Neural cell (in vitro differentiated cells): ENCODE measurements around the gene KIF2A. TPM values are rescaled to one million over a fixed set of nuclear protein-coding genes. Genes with fewer than 3 reads are reported as not detected.

Experiments
- H2AFZ ChIP-seq: fragments of 200-600, 300-800 bp; sonication (generic), shearing (Covaris generic); 2 replicates; pipeline ENCODE4 v1.6.0; 2014; ENCODE audit warnings: low read depth, mild to moderate bottlenecking, antibody characterized with exemption, low read length, moderate library complexity
- H3F3A ChIP-seq: fragments of 200-600 bp; shearing (Covaris generic); 2 replicates; pipeline ENCODE4 v1.6.1; 2016; ENCODE audit warnings: mild to moderate bottlenecking, moderate library complexity, mixed read lengths, antibody characterized with exemption, low read length; ENCODE audit not compliant: insufficient read depth, poor library complexity, severe bottlenecking
- H3K27ac ChIP-seq: fragments of 200-600, 300-800 bp; sonication (generic), shearing (Covaris generic); 2 replicates; pipeline ENCODE4 v1.5.1; 2014; ENCODE audit warnings: mild to moderate bottlenecking, low read length, moderate library complexity
- H3K27me3 ChIP-seq: fragments of 300-800, 200-600 bp; sonication (generic), shearing (Covaris generic); 2 replicates; pipeline ENCODE4 v1.6.0; 2014; ENCODE audit warnings: mild to moderate bottlenecking, low read depth, low read length, moderate library complexity; ENCODE audit not compliant: insufficient read depth
- H3K36me3 ChIP-seq: fragments of 300-800, 200-600 bp; sonication (generic), shearing (Covaris generic); 2 replicates; pipeline ENCODE4 v1.5.1; 2014; ENCODE audit warnings: mild to moderate bottlenecking, antibody characterized with exemption, low read length, moderate library complexity; ENCODE audit not compliant: insufficient read depth
- H3K4me2 ChIP-seq: fragments of 300-800, 200-600 bp; sonication (generic), shearing (Covaris generic); 2 replicates; pipeline ENCODE4 v1.6.0; 2014; ENCODE audit warnings: mild to moderate bottlenecking, low read length
- H3K4me3 ChIP-seq: fragments of 300-800, 200-600 bp; sonication (generic), shearing (Covaris generic); 2 replicates; pipeline ENCODE4 v1.5.1; 2014; ENCODE audit warnings: mild to moderate bottlenecking, low read length, moderate library complexity
- H3K79me2 ChIP-seq: fragments of 200-600 bp; shearing (Covaris generic); replicated peaks from 2 replicates; pipeline ENCODE4 v1.6.0; 2014; ENCODE audit warnings: mild to moderate bottlenecking, low read length, moderate library complexity; ENCODE audit not compliant: insufficient read depth
- H3K9ac ChIP-seq: fragments of 300-800, 200-600 bp; sonication (generic), shearing (Covaris generic); 2 replicates; pipeline ENCODE4 v1.6.1; 2016; ENCODE audit warnings: mild to moderate bottlenecking, low read length, mixed read lengths
- H3K9me2 ChIP-seq: fragments of 200-600 bp; shearing (Covaris generic); 2 replicates; pipeline ENCODE4 v1.6.1; 2016; ENCODE audit warnings: mild to moderate bottlenecking, low read length, mixed read lengths; ENCODE audit not compliant: insufficient read depth
- H3K9me3 ChIP-seq: fragments of 200-600, 300-800 bp; sonication (generic), shearing (Covaris generic); 2 replicates; pipeline ENCODE4 v1.6.1; 2016; ENCODE audit warnings: mild to moderate bottlenecking, mixed run types, low read length, moderate library complexity, mixed read lengths
- H4K20me1 ChIP-seq: fragments of 200-600 bp; shearing (Covaris generic); 2 replicates; pipeline ENCODE4 v1.6.1; 2016; ENCODE audit warnings: mild to moderate bottlenecking, mixed run types; ENCODE audit not compliant: insufficient read depth
- EP300 ChIP-seq: fragments of 450-650 bp; conservative IDR thresholded peaks from 2 replicates; pipeline ENCODE4 v1.6.1; 2014; ENCODE audit warnings: antibody characterized with exemption, mild to moderate bottlenecking, moderate library complexity; ENCODE audit not compliant: poor library complexity, severe bottlenecking
- EZH2 ChIP-seq: fragments of 200-600, 300-800 bp; shearing (Covaris generic), sonication (generic); IDR thresholded peaks from 2 replicates; pipeline ENCODE4 v1.6.1; 2014; ENCODE audit warnings: antibody characterized with exemption, low read length, borderline replicate concordance, mild to moderate bottlenecking; ENCODE audit not compliant: insufficient read depth, poor library complexity, severe bottlenecking
- MXI1 ChIP-seq: fragments of 450-650 bp; conservative IDR thresholded peaks from 2 replicates; pipeline ENCODE4 v1.6.1; 2014; ENCODE audit warnings: antibody characterized with exemption, mild to moderate bottlenecking; ENCODE audit not compliant: poor library complexity, severe bottlenecking
- POLR2AphosphoS5 ChIP-seq: IDR thresholded peaks from 2 replicates; pipeline ENCODE4 v1.6.1; 2012
- RAD21 ChIP-seq: fragments of 450-650 bp; conservative IDR thresholded peaks from 2 replicates; pipeline ENCODE4 v1.6.1; 2014; ENCODE audit warnings: antibody characterized with exemption, mild to moderate bottlenecking, moderate library complexity
- SMC3 ChIP-seq: fragments of 450-650 bp; conservative IDR thresholded peaks from 2 replicates; pipeline ENCODE4 v1.6.1; 2014; ENCODE audit warnings: antibody characterized with exemption, mild to moderate bottlenecking, moderate library complexity; ENCODE audit not compliant: poor library complexity
- TAF1 ChIP-seq: IDR thresholded peaks from 2 replicates; pipeline ENCODE4 v1.6.1; 2012; ENCODE audit warnings: low read depth
- polyA plus RNA-seq: library from polyadenylated mRNA; depleted of rRNA; stranded (reverse); fragments of >200 nt; gene quantifications from 2 replicates; pipeline ENCODE4 v1.2.3, GENCODE V29; 2014
- TF ChIP-seq, protein P1 (sequence below): fragments of 450-650 bp; IDR thresholded peaks from 2 replicates; pipeline ENCODE4 v1.5.1; 2014; ENCODE audit warnings: antibody characterized with exemption, mild to moderate bottlenecking, moderate library complexity; ENCODE audit not compliant: poor library complexity, severe bottlenecking
- TF ChIP-seq, protein P2 (sequence below): IDR thresholded peaks from 2 replicates; pipeline ENCODE4 v1.6.1; 2012; ENCODE audit warnings: borderline replicate concordance

Gene KIF2A
- polyA plus RNA-seq, 1 donor from 2014 or later: 68.4 TPM

DNA sequence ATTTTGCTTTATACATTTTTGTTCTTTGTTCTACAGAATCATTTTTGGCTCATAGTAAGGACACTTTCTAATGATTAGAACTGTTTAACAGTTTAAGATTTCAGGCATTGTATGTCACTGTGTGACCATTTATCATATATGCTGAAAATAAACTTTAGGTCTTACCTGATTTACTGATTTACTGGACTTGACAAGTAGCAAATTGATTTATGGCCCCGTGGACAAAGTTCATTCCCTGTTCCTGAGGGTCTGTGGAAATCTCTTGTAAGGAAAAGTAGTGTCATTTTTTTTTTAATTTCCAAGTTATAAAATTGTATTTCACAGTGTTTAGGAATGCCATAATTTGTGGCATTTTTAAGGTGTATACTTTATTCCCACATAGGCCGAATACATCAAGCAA lies 40.7 kb downstream of the KIF2A start:
- H3K9me3 ChIP-seq: no peaks in the 10 kb centered on the region
- H4K20me1 ChIP-seq: no peaks in the 10 kb centered on the region
- no peaks in the 10 kb centered on the region for H3K9me2 ChIP-seq
- TF ChIP-seq TAF1 (no peak), POLR2AphosphoS5 (no peak), EZH2 (no peak), MXI1 (no peak), RAD21 (no peak), EP300 (no peak), SMC3 (no peak)
- TF ChIP-seq, protein P1, sequence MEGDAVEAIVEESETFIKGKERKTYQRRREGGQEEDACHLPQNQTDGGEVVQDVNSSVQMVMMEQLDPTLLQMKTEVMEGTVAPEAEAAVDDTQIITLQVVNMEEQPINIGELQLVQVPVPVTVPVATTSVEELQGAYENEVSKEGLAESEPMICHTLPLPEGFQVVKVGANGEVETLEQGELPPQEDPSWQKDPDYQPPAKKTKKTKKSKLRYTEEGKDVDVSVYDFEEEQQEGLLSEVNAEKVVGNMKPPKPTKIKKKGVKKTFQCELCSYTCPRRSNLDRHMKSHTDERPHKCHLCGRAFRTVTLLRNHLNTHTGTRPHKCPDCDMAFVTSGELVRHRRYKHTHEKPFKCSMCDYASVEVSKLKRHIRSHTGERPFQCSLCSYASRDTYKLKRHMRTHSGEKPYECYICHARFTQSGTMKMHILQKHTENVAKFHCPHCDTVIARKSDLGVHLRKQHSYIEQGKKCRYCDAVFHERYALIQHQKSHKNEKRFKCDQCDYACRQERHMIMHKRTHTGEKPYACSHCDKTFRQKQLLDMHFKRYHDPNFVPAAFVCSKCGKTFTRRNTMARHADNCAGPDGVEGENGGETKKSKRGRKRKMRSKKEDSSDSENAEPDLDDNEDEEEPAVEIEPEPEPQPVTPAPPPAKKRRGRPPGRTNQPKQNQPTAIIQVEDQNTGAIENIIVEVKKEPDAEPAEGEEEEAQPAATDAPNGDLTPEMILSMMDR: no peak
- TF ChIP-seq, protein P2, sequence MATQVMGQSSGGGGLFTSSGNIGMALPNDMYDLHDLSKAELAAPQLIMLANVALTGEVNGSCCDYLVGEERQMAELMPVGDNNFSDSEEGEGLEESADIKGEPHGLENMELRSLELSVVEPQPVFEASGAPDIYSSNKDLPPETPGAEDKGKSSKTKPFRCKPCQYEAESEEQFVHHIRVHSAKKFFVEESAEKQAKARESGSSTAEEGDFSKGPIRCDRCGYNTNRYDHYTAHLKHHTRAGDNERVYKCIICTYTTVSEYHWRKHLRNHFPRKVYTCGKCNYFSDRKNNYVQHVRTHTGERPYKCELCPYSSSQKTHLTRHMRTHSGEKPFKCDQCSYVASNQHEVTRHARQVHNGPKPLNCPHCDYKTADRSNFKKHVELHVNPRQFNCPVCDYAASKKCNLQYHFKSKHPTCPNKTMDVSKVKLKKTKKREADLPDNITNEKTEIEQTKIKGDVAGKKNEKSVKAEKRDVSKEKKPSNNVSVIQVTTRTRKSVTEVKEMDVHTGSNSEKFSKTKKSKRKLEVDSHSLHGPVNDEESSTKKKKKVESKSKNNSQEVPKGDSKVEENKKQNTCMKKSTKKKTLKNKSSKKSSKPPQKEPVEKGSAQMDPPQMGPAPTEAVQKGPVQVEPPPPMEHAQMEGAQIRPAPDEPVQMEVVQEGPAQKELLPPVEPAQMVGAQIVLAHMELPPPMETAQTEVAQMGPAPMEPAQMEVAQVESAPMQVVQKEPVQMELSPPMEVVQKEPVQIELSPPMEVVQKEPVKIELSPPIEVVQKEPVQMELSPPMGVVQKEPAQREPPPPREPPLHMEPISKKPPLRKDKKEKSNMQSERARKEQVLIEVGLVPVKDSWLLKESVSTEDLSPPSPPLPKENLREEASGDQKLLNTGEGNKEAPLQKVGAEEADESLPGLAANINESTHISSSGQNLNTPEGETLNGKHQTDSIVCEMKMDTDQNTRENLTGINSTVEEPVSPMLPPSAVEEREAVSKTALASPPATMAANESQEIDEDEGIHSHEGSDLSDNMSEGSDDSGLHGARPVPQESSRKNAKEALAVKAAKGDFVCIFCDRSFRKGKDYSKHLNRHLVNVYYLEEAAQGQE: no peak
- no peak overlapping the region for H3K4me3 ChIP-seq
- no peak overlapping the region for H3K27ac ChIP-seq
- H3K27me3 ChIP-seq: no peaks in the 10 kb centered on the region
- no peaks in the 10 kb centered on the region for H3K36me3 ChIP-seq
- no peak overlapping the region for H3K9ac ChIP-seq
- H3F3A ChIP-seq: no peaks in the 10 kb centered on the region
- H3K4me2 ChIP-seq: no peak overlapping the region
- H3K79me2 ChIP-seq: peaks cover 31% of the 10 kb centered on the region
- no peak overlapping the region for H2AFZ ChIP-seq

DNA sequence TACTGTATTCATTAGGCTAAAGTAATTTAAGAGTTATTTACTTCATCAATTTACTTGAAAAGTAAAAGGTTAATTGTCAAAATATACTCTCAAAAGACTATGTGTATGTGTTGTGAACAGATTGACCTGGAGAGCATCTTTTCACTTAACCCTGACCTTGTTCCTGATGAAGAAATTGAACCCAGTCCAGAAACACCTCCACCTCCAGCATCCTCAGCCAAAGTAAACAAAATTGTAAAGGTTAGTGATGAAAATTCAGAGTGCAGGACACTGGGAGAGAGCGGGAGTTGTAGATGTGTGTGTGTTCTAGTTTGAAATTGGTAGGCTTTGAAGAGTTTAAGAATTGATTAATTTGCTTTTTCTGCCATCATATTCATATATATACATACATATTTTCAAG lies 41.9 kb downstream of the KIF2A start:
- Histone ChIP-seq H3K36me3 (no peaks in the 10 kb centered on the region), H3F3A (no peaks in the 10 kb centered on the region), H2AFZ (no peak overlapping the region), H3K4me2 (no peak overlapping the region), H3K4me3 (no peak overlapping the region), H3K9me2 (no peaks in the 10 kb centered on the region), H3K9ac (no peak overlapping the region), H4K20me1 (no peaks in the 10 kb centered on the region), H3K27ac (no peak overlapping the region), H3K9me3 (no peaks in the 10 kb centered on the region), H3K79me2 (peaks cover 26% of the 10 kb centered on the region), H3K27me3 (no peaks in the 10 kb centered on the region)
- TF ChIP-seq, protein P2: no peak
- TF ChIP-seq EP300 (no peak), TAF1 (no peak), MXI1 (no peak), POLR2AphosphoS5 (no peak), SMC3 (no peak), RAD21 (no peak), EZH2 (no peak)
- TF ChIP-seq, protein P1: no peak
